Measurements from ENCODE around the gene TIMM50. TPM values are rescaled to one million over a fixed set of nuclear protein-coding genes. Genes with fewer than 3 reads are reported as not detected.
A peak's percentile ranks its signal among the peaks of the same experiment; 100 is the strongest.

Gene TIMM50
- polyA plus RNA-seq, 1 donor from 2014 or later, result 66.2 TPM

DNA sequence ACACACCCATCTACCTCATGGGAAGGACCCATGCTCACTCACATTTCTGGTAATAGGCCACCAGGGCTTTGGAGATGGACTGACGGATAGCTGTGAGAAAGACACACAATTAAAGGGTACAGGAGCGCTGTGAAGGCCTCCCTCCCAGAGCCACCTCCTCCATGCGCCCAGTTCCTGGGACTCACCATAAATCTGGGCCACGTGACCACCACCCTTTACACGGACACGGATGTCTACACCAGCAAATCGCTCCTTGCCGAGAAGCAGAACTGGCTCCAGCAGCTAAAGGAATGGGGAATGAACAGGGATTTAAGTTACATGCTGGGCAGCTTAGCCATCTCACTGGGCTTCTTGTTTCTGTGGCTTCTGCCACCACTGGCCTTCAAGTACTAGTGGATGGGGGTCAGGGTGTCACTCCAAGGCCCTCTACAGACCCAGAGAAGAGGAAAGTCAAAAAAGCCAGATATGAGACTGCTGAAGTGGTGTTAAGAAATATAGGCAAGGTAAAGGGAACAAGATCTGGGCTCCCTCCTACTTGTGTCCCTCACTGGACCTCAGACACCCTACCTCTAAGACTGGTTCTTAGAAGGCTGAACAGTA is 47.1 kb upstream of the TIMM50 start:
- H3K4me3 ChIP-seq (ENCODE audit: low read length), result no peak overlapping the region
- TF ChIP-seq RAD21 (conservative IDR thresholded peaks at IDR 0.05) (no peak), SMC3 (conservative IDR thresholded peaks at IDR 0.05; ENCODE audit: poor library complexity) (no peak), POLR2AphosphoS5 (IDR thresholded peaks at IDR 0.05) (no peak), TAF1 (IDR thresholded peaks at IDR 0.05; ENCODE audit: low read depth) (no peak), EP300 (conservative IDR thresholded peaks at IDR 0.05; ENCODE audit: poor library complexity, severe bottlenecking) (no peak), MXI1 (conservative IDR thresholded peaks at IDR 0.05; ENCODE audit: poor library complexity, severe bottlenecking) (no peak), EZH2 (IDR thresholded peaks at IDR 0.05; ENCODE audit: borderline replicate concordance, insufficient read depth, low read length, poor library complexity, severe bottlenecking) (no peak)
- TF ChIP-seq, protein P1, sequence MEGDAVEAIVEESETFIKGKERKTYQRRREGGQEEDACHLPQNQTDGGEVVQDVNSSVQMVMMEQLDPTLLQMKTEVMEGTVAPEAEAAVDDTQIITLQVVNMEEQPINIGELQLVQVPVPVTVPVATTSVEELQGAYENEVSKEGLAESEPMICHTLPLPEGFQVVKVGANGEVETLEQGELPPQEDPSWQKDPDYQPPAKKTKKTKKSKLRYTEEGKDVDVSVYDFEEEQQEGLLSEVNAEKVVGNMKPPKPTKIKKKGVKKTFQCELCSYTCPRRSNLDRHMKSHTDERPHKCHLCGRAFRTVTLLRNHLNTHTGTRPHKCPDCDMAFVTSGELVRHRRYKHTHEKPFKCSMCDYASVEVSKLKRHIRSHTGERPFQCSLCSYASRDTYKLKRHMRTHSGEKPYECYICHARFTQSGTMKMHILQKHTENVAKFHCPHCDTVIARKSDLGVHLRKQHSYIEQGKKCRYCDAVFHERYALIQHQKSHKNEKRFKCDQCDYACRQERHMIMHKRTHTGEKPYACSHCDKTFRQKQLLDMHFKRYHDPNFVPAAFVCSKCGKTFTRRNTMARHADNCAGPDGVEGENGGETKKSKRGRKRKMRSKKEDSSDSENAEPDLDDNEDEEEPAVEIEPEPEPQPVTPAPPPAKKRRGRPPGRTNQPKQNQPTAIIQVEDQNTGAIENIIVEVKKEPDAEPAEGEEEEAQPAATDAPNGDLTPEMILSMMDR (IDR thresholded peaks at IDR 0.05; ENCODE audit: poor library complexity, severe bottlenecking), result no peak
- TF ChIP-seq, protein P2, sequence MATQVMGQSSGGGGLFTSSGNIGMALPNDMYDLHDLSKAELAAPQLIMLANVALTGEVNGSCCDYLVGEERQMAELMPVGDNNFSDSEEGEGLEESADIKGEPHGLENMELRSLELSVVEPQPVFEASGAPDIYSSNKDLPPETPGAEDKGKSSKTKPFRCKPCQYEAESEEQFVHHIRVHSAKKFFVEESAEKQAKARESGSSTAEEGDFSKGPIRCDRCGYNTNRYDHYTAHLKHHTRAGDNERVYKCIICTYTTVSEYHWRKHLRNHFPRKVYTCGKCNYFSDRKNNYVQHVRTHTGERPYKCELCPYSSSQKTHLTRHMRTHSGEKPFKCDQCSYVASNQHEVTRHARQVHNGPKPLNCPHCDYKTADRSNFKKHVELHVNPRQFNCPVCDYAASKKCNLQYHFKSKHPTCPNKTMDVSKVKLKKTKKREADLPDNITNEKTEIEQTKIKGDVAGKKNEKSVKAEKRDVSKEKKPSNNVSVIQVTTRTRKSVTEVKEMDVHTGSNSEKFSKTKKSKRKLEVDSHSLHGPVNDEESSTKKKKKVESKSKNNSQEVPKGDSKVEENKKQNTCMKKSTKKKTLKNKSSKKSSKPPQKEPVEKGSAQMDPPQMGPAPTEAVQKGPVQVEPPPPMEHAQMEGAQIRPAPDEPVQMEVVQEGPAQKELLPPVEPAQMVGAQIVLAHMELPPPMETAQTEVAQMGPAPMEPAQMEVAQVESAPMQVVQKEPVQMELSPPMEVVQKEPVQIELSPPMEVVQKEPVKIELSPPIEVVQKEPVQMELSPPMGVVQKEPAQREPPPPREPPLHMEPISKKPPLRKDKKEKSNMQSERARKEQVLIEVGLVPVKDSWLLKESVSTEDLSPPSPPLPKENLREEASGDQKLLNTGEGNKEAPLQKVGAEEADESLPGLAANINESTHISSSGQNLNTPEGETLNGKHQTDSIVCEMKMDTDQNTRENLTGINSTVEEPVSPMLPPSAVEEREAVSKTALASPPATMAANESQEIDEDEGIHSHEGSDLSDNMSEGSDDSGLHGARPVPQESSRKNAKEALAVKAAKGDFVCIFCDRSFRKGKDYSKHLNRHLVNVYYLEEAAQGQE (IDR thresholded peaks at IDR 0.05; ENCODE audit: borderline replicate concordance), result no peak
- H3F3A ChIP-seq (ENCODE audit: insufficient read depth, low read length, poor library complexity, severe bottlenecking), result peaks cover 4% of the 10 kb centered on the region
- no peaks in the 10 kb centered on the region for H3K36me3 ChIP-seq (ENCODE audit: insufficient read depth, low read length)
- no peak overlapping the region for H3K9ac ChIP-seq (ENCODE audit: low read length)
- H2AFZ ChIP-seq (ENCODE audit: low read depth, low read length), result no peak overlapping the region
- H4K20me1 ChIP-seq (ENCODE audit: insufficient read depth), result no peaks in the 10 kb centered on the region
- H3K9me2 ChIP-seq (ENCODE audit: insufficient read depth, low read length), result no peaks in the 10 kb centered on the region
- peaks cover 16% of the 10 kb centered on the region for H3K79me2 ChIP-seq (replicated peaks; ENCODE audit: insufficient read depth, low read length)
- H3K27ac ChIP-seq (ENCODE audit: low read length), result no peak overlapping the region
- H3K4me2 ChIP-seq (ENCODE audit: low read length), result no peak overlapping the region
- H3K9me3 ChIP-seq (ENCODE audit: low read length), result no peaks in the 10 kb centered on the region
- no peaks in the 10 kb centered on the region for H3K27me3 ChIP-seq (ENCODE audit: insufficient read depth, low read depth, low read length)

DNA sequence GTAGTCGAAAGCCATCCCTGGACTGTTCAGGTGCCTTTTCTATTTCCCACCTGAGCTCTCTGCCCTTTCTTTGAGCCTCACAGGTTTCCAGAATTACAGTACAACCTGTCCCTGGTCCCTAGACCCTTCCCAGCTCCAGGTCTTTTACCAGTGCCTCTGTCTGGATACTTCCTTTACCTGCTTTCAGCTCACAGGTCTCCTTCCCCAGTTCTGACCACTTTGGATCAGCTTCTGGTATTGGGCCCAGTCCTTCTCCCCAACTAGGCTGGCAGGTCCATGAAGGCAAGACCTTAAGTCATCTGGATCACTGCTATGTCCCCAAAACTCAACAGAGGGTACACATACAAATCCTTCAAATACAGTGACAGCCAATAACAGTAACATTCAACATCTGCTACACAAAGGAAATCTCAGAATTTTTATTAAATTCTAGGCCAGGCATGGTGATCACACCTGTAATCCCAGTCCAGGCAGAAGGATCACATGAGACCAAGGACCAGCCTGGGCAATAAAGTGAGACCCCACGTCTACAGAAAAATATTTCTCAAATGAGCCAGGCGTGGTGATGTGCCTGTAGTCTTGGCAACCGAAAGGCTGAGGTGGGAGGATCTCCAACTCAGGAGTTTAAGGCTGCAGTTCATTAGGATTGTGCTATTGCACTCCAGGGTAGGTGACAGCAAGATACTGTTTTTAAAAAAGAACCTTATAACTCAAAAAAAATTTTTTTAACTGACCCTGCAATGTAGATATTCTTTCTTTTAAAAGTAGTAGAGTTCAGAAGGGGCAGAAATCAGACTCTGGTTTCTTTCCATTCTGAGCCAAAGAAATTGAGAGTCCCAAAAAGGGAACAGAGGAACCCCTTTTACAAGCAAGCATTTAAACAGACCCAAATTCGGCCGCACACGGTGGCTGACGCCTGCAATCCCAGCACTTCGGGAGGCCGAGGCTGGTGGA is 46.2 kb upstream of the TIMM50 start:
- H3K27ac ChIP-seq (ENCODE audit: low read length), result no peak overlapping the region
- H3K36me3 ChIP-seq (ENCODE audit: insufficient read depth, low read length), result no peaks in the 10 kb centered on the region
- H3K9me2 ChIP-seq (ENCODE audit: insufficient read depth, low read length), result no peaks in the 10 kb centered on the region
- H3K4me3 ChIP-seq (ENCODE audit: low read length), result peak overlapping the region; percentile 93
- H3K4me2 ChIP-seq (ENCODE audit: low read length), result peak overlapping the region; percentile 79
- peak overlapping the region; percentile 82 for H3K9ac ChIP-seq (ENCODE audit: low read length)
- H3F3A ChIP-seq (ENCODE audit: insufficient read depth, low read length, poor library complexity, severe bottlenecking), result peaks cover 4% of the 10 kb centered on the region
- no peaks in the 10 kb centered on the region for H4K20me1 ChIP-seq (ENCODE audit: insufficient read depth)
- no peaks in the 10 kb centered on the region for H3K27me3 ChIP-seq (ENCODE audit: insufficient read depth, low read depth, low read length)
- peaks cover 16% of the 10 kb centered on the region for H3K79me2 ChIP-seq (replicated peaks; ENCODE audit: insufficient read depth, low read length)
- H3K9me3 ChIP-seq (ENCODE audit: low read length), result no peaks in the 10 kb centered on the region
- no peak for TF ChIP-seq TAF1 (IDR thresholded peaks at IDR 0.05; ENCODE audit: low read depth)
- TF ChIP-seq, protein P1 (IDR thresholded peaks at IDR 0.05; ENCODE audit: poor library complexity, severe bottlenecking), result no peak
- TF ChIP-seq POLR2AphosphoS5 (IDR thresholded peaks at IDR 0.05), result no peak
- TF ChIP-seq, protein P2 (IDR thresholded peaks at IDR 0.05; ENCODE audit: borderline replicate concordance), result no peak
- TF ChIP-seq EZH2 (IDR thresholded peaks at IDR 0.05; ENCODE audit: borderline replicate concordance, insufficient read depth, low read length, poor library complexity, severe bottlenecking), result no peak
- no peak for TF ChIP-seq MXI1 (conservative IDR thresholded peaks at IDR 0.05; ENCODE audit: poor library complexity, severe bottlenecking)
- H2AFZ ChIP-seq (ENCODE audit: low read depth, low read length), result no peak overlapping the region

All from neural cell (in vitro differentiated cells).